HEK293 (cell line): Measurements from ENCODE around the gene TRIP4.

Experiments used
- CTCF ChIA-PET: fragments of 350-600 bp; formaldehyde crosslinking; extraction: SDS; loops from one replicate; lab custom pipeline; 2021; ENCODE audit warnings: antibody characterized with exemption; lab: Yijun Ruan, JAX
- POLR2A ChIA-PET: fragments of 300-600 bp; formaldehyde crosslinking; extraction: SDS; loops from one replicate; lab custom pipeline; 2020; ENCODE audit warnings: antibody characterized with exemption, inconsistent platforms; lab: Yijun Ruan, JAX
- H3K27ac ChIP-seq: fragments of 200-500 bp; sonication (Bioruptor generic); 2 replicates; pipeline ENCODE4 v1.5.1; 2014; ENCODE audit warnings: low read depth, low read length, control low read depth, inconsistent platforms; ENCODE audit errors: extremely low read depth
- H3K36me3 ChIP-seq, 2 experiments: fragments of 200-500 bp in 1 of 2; sonication (Bioruptor generic) in 1 of 2; 1 replicate in 1 of 2; 2 replicates in 1 of 2; pipeline ENCODE4 v1.5.1; 2014 to 2017; ENCODE audit warnings: inconsistent platforms in 2 of 2, low read length in 2 of 2; ENCODE audit not compliant: control insufficient read depth in 2 of 2, insufficient read depth in 1 of 2
- H3K4me1 ChIP-seq: fragments of 200-500 bp; sonication (Bioruptor generic); 2 replicates; pipeline ENCODE4 v1.5.1; 2014; ENCODE audit warnings: mild to moderate bottlenecking, low read length, inconsistent platforms; ENCODE audit not compliant: control insufficient read depth, insufficient read depth
- H3K4me3 ChIP-seq: 2 replicates; pipeline ENCODE4 v1.5.1; 2011; ENCODE audit warnings: low read depth, mild to moderate bottlenecking, control low read depth, low read length, moderate library complexity
- H3K9me3 ChIP-seq: fragments of 200-500 bp; sonication (Bioruptor generic); 2 replicates; pipeline ENCODE4 v1.5.1; 2014; ENCODE audit warnings: low read depth, low read length, inconsistent platforms; ENCODE audit not compliant: control insufficient read depth, insufficient read depth
- BCL11A ChIP-seq: fragments of 450-650 bp; formaldehyde crosslinking; IDR thresholded peaks from 2 replicates; pipeline ENCODE4 v1.5.1; 2016; ENCODE audit warnings: low read depth, missing biosample characterization, missing genetic modification characterization
- KLF1 ChIP-seq: fragments of 450-650 bp; formaldehyde crosslinking; IDR thresholded peaks from 2 replicates; pipeline ENCODE4 v1.5.1; 2016; ENCODE audit warnings: missing biosample characterization, missing genetic modification characterization
- KLF16 ChIP-seq: fragments of 450-650 bp; formaldehyde crosslinking; IDR thresholded peaks from 2 replicates; pipeline ENCODE4 v1.5.1; 2017; ENCODE audit warnings: missing biosample characterization, missing genetic modification characterization
- KLF17 ChIP-seq: fragments of 450-650 bp; formaldehyde crosslinking; IDR thresholded peaks from 2 replicates; pipeline ENCODE4 v1.5.1; 2016; ENCODE audit warnings: missing biosample characterization, missing genetic modification characterization
- MYNN ChIP-seq: fragments of 450-650 bp; formaldehyde crosslinking; IDR thresholded peaks from 2 replicates; pipeline ENCODE4 v1.5.1; 2016; ENCODE audit warnings: missing biosample characterization, missing genetic modification characterization, borderline replicate concordance
- SCRT2 ChIP-seq: fragments of 450-650 bp; formaldehyde crosslinking; IDR thresholded peaks from 2 replicates; pipeline ENCODE4 v1.5.1; 2016; ENCODE audit warnings: missing biosample characterization, missing genetic modification characterization
- SP7 ChIP-seq: fragments of 450-650 bp; formaldehyde crosslinking; IDR thresholded peaks from 2 replicates; pipeline ENCODE4 v1.5.1; 2016; ENCODE audit warnings: missing biosample characterization, missing genetic modification characterization
- TRIM28 ChIP-seq: IDR thresholded peaks from 2 replicates; pipeline ENCODE4 v1.6.1; 2011; ENCODE audit warnings: low read length, control low read depth, borderline replicate concordance
- ZBTB1 ChIP-seq: fragments of 450-650 bp; formaldehyde crosslinking; IDR thresholded peaks from 2 replicates; pipeline ENCODE4 v1.5.1; 2016; ENCODE audit warnings: missing biosample characterization, missing genetic modification characterization
- ZBTB10 ChIP-seq: fragments of 450-650 bp; formaldehyde crosslinking; IDR thresholded peaks from 2 replicates; pipeline ENCODE4 v1.5.1; 2016; ENCODE audit warnings: missing biosample characterization, missing genetic modification characterization
- ZBTB11 ChIP-seq: fragments of 450-650 bp; formaldehyde crosslinking; conservative IDR thresholded peaks from 2 replicates; pipeline ENCODE4 v1.5.1; 2016; ENCODE audit warnings: low read depth, missing biosample characterization, missing genetic modification characterization
- ZFHX2 ChIP-seq: fragments of 450-650 bp; formaldehyde crosslinking; conservative IDR thresholded peaks from 2 replicates; pipeline ENCODE4 v1.5.1; 2016; ENCODE audit warnings: missing biosample characterization, missing genetic modification characterization
- ZNF112 ChIP-seq: fragments of 450-650 bp; formaldehyde crosslinking; IDR thresholded peaks from 2 replicates; pipeline ENCODE4 v1.5.0; 2017; ENCODE audit warnings: missing biosample characterization, missing genetic modification characterization
- ZNF138 ChIP-seq: fragments of 450-650 bp; formaldehyde crosslinking; IDR thresholded peaks from 2 replicates; pipeline ENCODE4 v1.5.1; 2016; ENCODE audit warnings: missing biosample characterization, missing genetic modification characterization, borderline replicate concordance
- ZNF146 ChIP-seq: fragments of 450-650 bp; formaldehyde crosslinking; IDR thresholded peaks from 2 replicates; pipeline ENCODE4 v1.5.1; 2016; ENCODE audit warnings: missing biosample characterization, missing genetic modification characterization
- ZNF18 ChIP-seq: fragments of 450-650 bp; formaldehyde crosslinking; IDR thresholded peaks from 2 replicates; pipeline ENCODE4 v1.5.1; 2016; ENCODE audit warnings: missing biosample characterization, missing genetic modification characterization
- ZNF274 ChIP-seq, 2 experiments: fragments of 200-500 bp in 1 of 2; fragments of 450-650 bp in 1 of 2; sonication (Bioruptor generic) in 1 of 2; formaldehyde crosslinking in 1 of 2; IDR thresholded peaks; 2 replicates each; pipeline versions ENCODE4 v1.5.1 to v1.6.1; 2014 to 2016; ENCODE audit warnings: borderline replicate concordance in 1 of 2, inconsistent platforms in 1 of 2, low read length in 1 of 2, missing biosample characterization in 1 of 2, missing genetic modification characterization in 1 of 2
- ZNF341 ChIP-seq: fragments of 450-650 bp; formaldehyde crosslinking; IDR thresholded peaks from 2 replicates; pipeline ENCODE4; 2016; ENCODE audit warnings: low read depth, missing biosample characterization, missing genetic modification characterization
- ZNF501 ChIP-seq: fragments of 450-650 bp; formaldehyde crosslinking; IDR thresholded peaks from 2 replicates; pipeline ENCODE4 v1.5.1; 2016; ENCODE audit warnings: missing biosample characterization, missing genetic modification characterization
- ZNF514 ChIP-seq: fragments of 450-650 bp; formaldehyde crosslinking; IDR thresholded peaks from 2 replicates; pipeline ENCODE4 v1.5.1; 2016; ENCODE audit warnings: missing biosample characterization, missing genetic modification characterization
- ZNF544 ChIP-seq: fragments of 450-650 bp; formaldehyde crosslinking; IDR thresholded peaks from 2 replicates; pipeline ENCODE4 v1.5.0; 2017; ENCODE audit warnings: missing biosample characterization, missing genetic modification characterization
- ZNF747 ChIP-seq: fragments of 450-650 bp; formaldehyde crosslinking; IDR thresholded peaks from 2 replicates; pipeline ENCODE4 v1.5.1; 2016; ENCODE audit warnings: missing biosample characterization, missing genetic modification characterization
- ZNF768 ChIP-seq: fragments of 450-650 bp; formaldehyde crosslinking; IDR thresholded peaks from 2 replicates; pipeline ENCODE4 v1.5.1; 2018; ENCODE audit warnings: missing biosample characterization, mild to moderate bottlenecking, missing genetic modification characterization
- ZSCAN5A ChIP-seq: fragments of 450-650 bp; formaldehyde crosslinking; IDR thresholded peaks from 2 replicates; pipeline ENCODE4 v1.5.1; 2016; ENCODE audit warnings: missing biosample characterization, missing genetic modification characterization

TRIP4 gene

GRCh38 chr15:64355348-64355943 lies 32.2 kb upstream of the TRIP4 start (continued):
- 0 out of 2 replicates have a peak, but pooled peaks have one; percentile 24 for TF ChIP-seq ZBTB10 (tag by site-specific recombination)

GRCh38 chr15:64355944-64356709 lies 31.5 kb upstream of the TRIP4 start, which contains the start of gene CSNK1G1:
TSS of gene CSNK1G1 (minus strand) at chr15:64356173. CDS start at chr15:64300499, 55,674 bp downstream.
- Histone ChIP-seq H3K27ac (peak within 1 kb of the TSS; percentile 61), H3K4me1 (peaks cover 2% of the 10 kb centered on the region; the same call in 1 of the 2 replicates), H3K36me3 (peaks cover 0 to 1% of the 10 kb centered on the region in 2 experiments; a peak in 2 of 3 replicates), H3K9me3 (no peaks in the 10 kb centered on the region), H3K4me3 (peak within 1 kb of the TSS; percentile 79)
- ChIA-PET CTCF (interaction anchor here (0.6 to 1.8 kb wide), 5 partner anchors 138 to 349 kb away, joined by 3 to 5 read pairs (median 4); no protein-coding TSS in a partner anchor), POLR2A (interaction anchor here (0.7 to 1.0 kb wide), 3 partner anchors 13 to 193 kb away, joined by 3 to 8 read pairs (median 3); partner anchors contain the start of genes PPIB and TRIP4)
- TF ChIP-seq ZNF274 (IDR thresholded peaks at IDR 0.05; ENCODE audit: low read length) (no peak), ZNF274 (tag by site-specific recombination; IDR thresholded peaks at IDR 0.05; ENCODE audit: borderline replicate concordance) (no peak), ZNF146 (tag by site-specific recombination) (no peak), ZNF501 (no peak), ZBTB11 (tag by site-specific recombination) (peak; percentile 93), MYNN (tag by site-specific recombination) (0 out of 2 replicates have a peak, but pooled peaks have one; percentile 43), ZNF112 (tag by site-specific recombination) (no peak), ZNF18 (tag by site-specific recombination) (no peak), ZNF747 (tag by site-specific recombination) (no peak), ZFHX2 (tag by site-specific recombination) (peak; percentile 56; the same call in 1 of the 2 replicates), SCRT2 (tag by site-specific recombination) (no peak), ZBTB1 (tag by site-specific recombination) (no peak), KLF16 (tag by site-specific recombination) (peak; percentile 74), SP7 (tag by site-specific recombination) (0 out of 2 replicates have a peak, but pooled peaks have one; percentile 13), TRIM28 (no peak), ZNF138 (no peak), ZNF514 (no peak), ZNF341 (tag by site-specific recombination) (peak; percentile 95), ZNF544 (no peak), KLF1 (tag by site-specific recombination) (peak; percentile 62), KLF17 (tag by site-specific recombination) (peak; percentile 48; the same call in 1 of the 2 replicates), BCL11A (no peak), ZNF768 (tag by site-specific recombination) (no peak), ZSCAN5A (no peak)
